ENCODE results near the gene KLC3. TPM values are rescaled to one million over a fixed set of nuclear protein-coding genes. Genes with fewer than 3 reads are reported as not detected.

KLC3 gene
- total RNA-seq, 1 experiment from 2014 or later: 4.8 TPM

GRCh38 chr19:45314708-45315245 lies 25.8 kb upstream of the KLC3 start:
- no peak overlapping the region for H4K5ac ChIP-seq (ENCODE audit: insufficient read length, low read depth, low read length)
- H2AK5ac ChIP-seq (ENCODE audit: insufficient read length, low read length): no peak overlapping the region
- H3K56ac ChIP-seq (ENCODE audit: insufficient read length, low read depth, low read length): no peak overlapping the region
- H4K91ac ChIP-seq (ENCODE audit: insufficient read length, low read depth, low read length): no peak overlapping the region
- Mint-ChIP-seq H3K27ac (no peak overlapping the region), H3K36me3 (ENCODE audit: insufficient read depth in 1 of 3, low read depth in 3 of 3) (no peaks in the 10 kb centered on the region), H3K4me1 (peaks cover 0 to 4% of the 10 kb centered on the region in 2 experiments; a peak in 1 of 4 replicates), H3K27me3 (ENCODE audit: low read depth) (peaks cover 82% of the 10 kb centered on the region), H3K4me3 (no peak overlapping the region), H3K9me3 (no peaks in the 10 kb centered on the region)
- H3K23me2 ChIP-seq (ENCODE audit: insufficient read length, low read depth, low read length, poor library complexity, severe bottlenecking): no peaks in the 10 kb centered on the region
- H3K4ac ChIP-seq (ENCODE audit: low read depth, low read length): no peak overlapping the region
- peaks cover 3% of the 10 kb centered on the region; the same call in 1 of the 2 replicates for H3K27me3 ChIP-seq (ENCODE audit: insufficient read depth, low read length)
- H2BK5ac ChIP-seq (ENCODE audit: insufficient read length, low read length): no peak overlapping the region
- H2BK120ac ChIP-seq (ENCODE audit: low read depth, low read length, poor library complexity, severe bottlenecking): no peak overlapping the region
- H3K27ac ChIP-seq (ENCODE audit: insufficient read length, low read depth, low read length): no peak overlapping the region
- no peaks in the 10 kb centered on the region for H3K4me1 ChIP-seq (ENCODE audit: insufficient read depth, low read length)
- H3K14ac ChIP-seq (ENCODE audit: insufficient read depth, low read length): no peak overlapping the region
- H3K79me2 ChIP-seq (ENCODE audit: insufficient read depth, low read length): no peaks in the 10 kb centered on the region
- H3K9ac ChIP-seq (ENCODE audit: extremely low read depth, insufficient read length, low read length): no peak overlapping the region
- DNase-seq: no peak
- no peaks in the 10 kb centered on the region for H3K9me3 ChIP-seq (ENCODE audit: control insufficient read depth, low read depth, low read length)
- H4K8ac ChIP-seq (replicated peaks; ENCODE audit: insufficient read length, low read depth, low read length): no peak overlapping the region
- H3K4me2 ChIP-seq (ENCODE audit: insufficient read depth, insufficient read length, low read length): no peak overlapping the region
- no peak overlapping the region for H2BK15ac ChIP-seq (ENCODE audit: low read depth, low read length)
- no peak overlapping the region for H3T11ph ChIP-seq (ENCODE audit: low read length)
- H2AFZ ChIP-seq (ENCODE audit: low read length): no peak overlapping the region
- H4K20me1 ChIP-seq (ENCODE audit: control insufficient read depth, insufficient read depth, insufficient read length): no peaks in the 10 kb centered on the region
- H3K79me1 ChIP-seq (ENCODE audit: insufficient read depth, low read depth, low read length, poor library complexity, severe bottlenecking): no peaks in the 10 kb centered on the region
- no peak overlapping the region for H3K18ac ChIP-seq (ENCODE audit: insufficient read length, low read depth, low read length)
- no peak for TF ChIP-seq CTCF (conservative IDR thresholded peaks at IDR 0.05)
- H2BK20ac ChIP-seq (ENCODE audit: low read depth, low read length, poor library complexity, severe bottlenecking): no peak overlapping the region
- no peak overlapping the region for H3K23ac ChIP-seq (ENCODE audit: insufficient read length, low read depth, low read length)
- no peak overlapping the region for H2BK12ac ChIP-seq (ENCODE audit: insufficient read length, low read depth, low read length)
- no CpG with 5 or more reads among the region's 8 CpGs for WGBS (ENCODE audit: extremely low coverage, insufficient read length, low lambda C conversion rate)

All from H9 (cell line).